BLaER1 (cell line): Measurements from ENCODE around the gene VWA1.
"Not testable (repeated sequence)": the region's sequence is repeated elsewhere in the genome, so short reads cannot be mapped to it uniquely, and the experiment has no call there.

Source experiments
- H3K27ac ChIP-seq: shearing (Covaris generic); formaldehyde crosslinking; 2 replicates; pipeline ENCODE4 v1.8.1; 2022
- H3K27me3 ChIP-seq: shearing (Covaris generic); formaldehyde crosslinking; 2 replicates; pipeline ENCODE4 v1.8.1; 2022
- H3K36me3 ChIP-seq: shearing (Covaris generic); formaldehyde crosslinking; 2 replicates; pipeline ENCODE4 v1.8.1; 2022
- H3K4me1 ChIP-seq: shearing (Covaris generic); formaldehyde crosslinking; 2 replicates; pipeline ENCODE4 v1.8.1; 2022
- H3K4me2 ChIP-seq: shearing (Covaris generic); formaldehyde crosslinking; 2 replicates; pipeline ENCODE4 v1.8.1; 2022
- H3K4me3 ChIP-seq: shearing (Covaris generic); formaldehyde crosslinking; 2 replicates; pipeline ENCODE4 v1.8.1; 2022
- H3K9ac ChIP-seq: shearing (Covaris generic); formaldehyde crosslinking; 2 replicates; pipeline ENCODE4 v1.8.1; 2022
- H3K9me3 ChIP-seq: shearing (Covaris generic); formaldehyde crosslinking; 2 replicates; pipeline ENCODE4 v1.8.1; 2022
- H4K20me1 ChIP-seq: shearing (Covaris generic); formaldehyde crosslinking; 2 replicates; pipeline ENCODE4 v1.8.1; 2022
- Cebpa-rat ChIP-seq: shearing (Covaris generic); IDR thresholded peaks from 2 replicates; pipeline ENCODE4 v1.8.1; 2022

The VWA1 gene

DNA sequence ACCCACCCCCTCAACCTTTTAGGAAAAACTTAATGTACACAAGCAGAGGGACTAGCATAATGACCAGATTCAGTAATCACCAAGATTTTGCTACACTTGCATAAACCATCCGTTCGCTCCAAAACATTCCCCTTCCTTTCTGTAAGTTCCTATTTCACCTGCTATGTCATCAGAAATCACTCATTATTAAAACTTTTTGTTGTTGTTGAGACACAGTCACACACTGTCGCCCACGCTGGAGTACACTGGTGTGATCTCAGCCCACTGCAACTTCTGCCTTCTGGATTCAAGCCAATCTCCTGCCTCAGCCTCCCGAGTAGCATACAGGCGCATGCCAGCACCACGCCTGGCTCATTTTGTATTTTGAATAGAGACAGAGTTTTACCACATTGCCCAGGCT is 31.8 kb upstream of the VWA1 start:
- Histone ChIP-seq H3K27ac (no peak overlapping the region), H4K20me1 (peaks cover 82% of the 10 kb centered on the region), H3K9me3 (no peaks in the 10 kb centered on the region), H3K27me3 (no peaks in the 10 kb centered on the region), H3K36me3 (peaks cover 63% of the 10 kb centered on the region), H3K4me3 (no peak overlapping the region), H3K9ac (no peak overlapping the region), H3K4me2 (no peak overlapping the region), H3K4me1 (peaks cover 47% of the 10 kb centered on the region)
- TF ChIP-seq Cebpa-rat = no peak

DNA sequence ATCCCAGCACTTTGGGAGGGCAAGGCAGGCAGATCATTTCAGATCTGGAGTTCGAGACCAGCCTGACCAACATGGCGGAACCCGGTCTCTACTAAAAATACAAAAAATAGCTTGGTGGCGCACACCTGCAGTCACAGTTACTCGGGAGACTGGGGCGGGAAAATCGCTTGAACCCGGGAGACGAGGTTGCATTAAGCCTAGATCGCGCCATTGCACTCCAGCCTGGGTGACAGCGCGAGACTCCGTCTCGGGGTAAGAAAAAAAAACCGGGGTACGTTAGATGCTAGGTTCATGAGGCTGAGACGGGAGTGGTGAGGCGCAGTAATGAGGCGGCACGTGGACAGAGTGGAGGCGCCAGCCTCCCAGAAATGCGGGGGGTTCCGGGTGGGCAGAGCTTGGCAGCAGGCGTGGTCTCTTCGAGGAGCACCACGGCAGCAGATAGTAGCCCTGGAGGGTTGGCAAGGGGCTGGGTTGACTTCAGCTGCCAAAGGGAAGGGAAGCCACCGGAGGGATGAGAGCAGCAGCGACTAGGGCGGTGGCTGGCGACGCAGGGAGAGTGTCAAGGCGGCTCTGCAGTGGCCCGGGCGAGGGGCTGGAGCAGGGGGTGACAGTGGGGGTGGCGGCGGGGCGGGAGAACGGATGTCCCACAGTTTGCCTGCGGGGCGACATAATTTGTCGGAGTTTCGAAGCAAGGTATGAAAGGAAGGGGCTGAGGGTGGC is 29.2 kb upstream of the VWA1 start:
- peak overlapping the region; percentile 92 for H3K4me2 ChIP-seq
- peaks cover 41% of the 10 kb centered on the region for H3K4me1 ChIP-seq
- H3K27me3 ChIP-seq = no peaks in the 10 kb centered on the region
- H3K9me3 ChIP-seq = peaks cover 10% of the 10 kb centered on the region
- peak overlapping the region; percentile 88 for H3K9ac ChIP-seq
- H4K20me1 ChIP-seq = peaks cover 76% of the 10 kb centered on the region
- peaks cover 74% of the 10 kb centered on the region for H3K36me3 ChIP-seq
- H3K4me3 ChIP-seq = peak overlapping the region; percentile 81
- H3K27ac ChIP-seq = peak overlapping the region; percentile 92
- TF ChIP-seq Cebpa-rat = no peak

DNA sequence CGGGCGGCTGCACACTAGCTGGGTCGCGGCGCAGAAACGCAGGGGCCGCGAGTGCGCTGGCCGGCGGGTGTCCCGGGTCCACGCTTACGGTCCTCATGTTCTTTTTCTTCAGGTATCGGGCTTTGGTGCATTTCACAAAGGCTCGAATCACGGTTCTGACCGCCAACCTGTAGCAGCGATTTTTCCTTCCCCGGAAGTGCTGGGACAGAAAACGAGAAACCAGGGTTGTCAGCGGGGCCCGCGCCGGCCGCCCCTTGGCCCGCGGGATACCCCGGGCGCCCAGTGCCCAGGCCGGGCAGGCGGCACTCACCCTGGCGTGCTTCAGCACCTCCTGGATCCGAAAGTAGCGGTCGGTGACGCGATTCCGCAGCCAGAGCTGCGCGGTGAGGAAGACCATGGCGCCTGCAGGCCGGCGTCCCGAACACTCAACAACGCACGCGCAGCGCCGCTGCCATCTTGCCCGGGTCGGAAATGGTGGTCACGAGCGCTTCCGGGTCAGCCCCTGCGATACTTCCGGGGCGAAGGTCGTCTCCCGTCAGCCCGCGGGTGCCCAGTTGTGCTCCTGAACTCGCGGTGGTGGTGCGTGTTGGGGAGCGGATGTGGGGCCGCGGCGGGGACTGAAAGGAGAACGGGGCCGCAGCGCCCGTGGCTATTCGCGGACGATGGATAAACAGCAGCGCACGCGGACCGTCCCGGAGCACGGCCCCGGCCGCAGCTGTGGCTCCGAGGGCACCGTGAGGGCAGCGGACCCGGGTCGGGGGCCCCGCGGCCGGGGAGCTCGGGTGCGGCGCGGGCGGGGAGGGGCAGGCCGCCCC is 28.5 kb upstream of the VWA1 start, which contains the start of gene MRPL20:
Gene MRPL20, minus strand, starts transcription at position 473 of the 815 bp plus-strand sequence. Its CDS starts 76 bp downstream, at position 397.
- H3K27ac ChIP-seq = peak within 1 kb of the TSS; percentile 92
- peaks cover 74% of the 10 kb centered on the region for H3K36me3 ChIP-seq
- no peak for TF ChIP-seq Cebpa-rat

DNA sequence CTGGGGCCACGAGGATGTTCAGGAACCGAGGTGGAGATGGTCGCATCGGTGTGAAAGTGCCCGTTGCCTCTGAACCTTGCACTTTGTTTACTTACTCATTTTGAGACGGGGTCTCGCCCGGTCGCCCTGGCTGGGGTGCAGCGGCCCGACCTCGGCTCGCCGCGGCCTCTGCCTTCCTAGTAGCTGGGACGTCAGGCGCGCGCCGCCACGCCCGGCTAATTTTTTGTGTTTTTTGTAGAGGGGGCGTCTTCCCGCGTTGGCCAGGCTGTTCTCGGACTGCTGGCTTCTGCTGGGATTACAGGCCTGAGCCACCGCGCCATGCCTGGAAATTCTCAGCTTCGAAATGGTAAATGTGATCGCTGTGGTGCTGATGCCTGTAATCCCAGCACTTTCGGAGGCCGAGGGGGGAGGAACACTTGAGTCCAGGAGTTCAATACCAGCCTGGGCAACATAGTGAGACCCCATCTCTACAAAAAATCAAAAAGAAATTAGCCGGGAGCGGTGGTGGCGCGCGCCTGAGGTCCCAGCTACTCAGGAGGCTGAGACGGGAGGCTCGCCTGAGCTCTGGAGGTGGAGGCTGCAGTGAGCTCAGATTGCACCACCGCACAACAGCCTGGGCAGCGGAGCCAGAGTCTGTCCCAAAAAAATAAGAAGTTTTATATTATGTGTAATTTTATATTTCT is 27.7 kb upstream of the VWA1 start:
- Histone ChIP-seq H3K9ac (peak overlapping the region; percentile 88), H3K4me2 (peak overlapping the region; percentile 92), H3K36me3 (peaks cover 71% of the 10 kb centered on the region), H3K27ac (peak overlapping the region; percentile 92), H3K27me3 (no peaks in the 10 kb centered on the region), H3K4me1 (peaks cover 34% of the 10 kb centered on the region), H3K9me3 (peaks cover 25% of the 10 kb centered on the region), H4K20me1 (peaks cover 61% of the 10 kb centered on the region), H3K4me3 (peak overlapping the region; percentile 81)
- no peak for TF ChIP-seq Cebpa-rat

More for the DNA sequence above, 28.5 kb upstream of the VWA1 start, which contains the start of gene MRPL20:
- Histone ChIP-seq H3K4me2 (peak within 1 kb of the TSS; percentile 92), H3K27me3 (no peaks in the 10 kb centered on the region), H3K9ac (peak within 1 kb of the TSS; percentile 88), H3K4me1 (peaks cover 37% of the 10 kb centered on the region), H3K4me3 (peak within 1 kb of the TSS; percentile 81), H4K20me1 (peaks cover 68% of the 10 kb centered on the region), H3K9me3 (peaks cover 18% of the 10 kb centered on the region)

DNA sequence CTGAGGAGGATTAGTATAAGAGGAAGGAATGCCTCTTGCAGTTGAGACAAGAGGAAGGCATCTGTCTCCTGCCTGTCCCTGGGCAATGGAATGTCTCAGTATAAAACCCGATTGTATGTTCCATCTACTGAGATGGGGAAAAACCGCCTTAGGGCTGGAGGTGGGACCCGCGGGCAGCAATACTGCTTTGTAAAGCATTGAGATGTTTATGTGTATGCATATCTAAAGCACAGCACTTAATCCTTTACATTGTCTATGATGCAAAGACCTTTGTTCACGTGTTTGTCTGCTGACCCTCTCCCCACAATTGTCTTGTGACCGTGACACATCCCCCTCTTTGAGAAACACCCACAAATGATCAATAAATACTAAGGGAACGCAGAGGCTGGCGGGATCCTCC is 25.3 kb upstream of the VWA1 start:
- not testable (repeated sequence) for H3K4me3 ChIP-seq, H3K27ac ChIP-seq, H3K9ac ChIP-seq, H3K27me3 ChIP-seq, H3K4me2 ChIP-seq
- H3K9me3 ChIP-seq = peaks cover 25% of the 10 kb centered on the region
- peaks cover 37% of the 10 kb centered on the region for H4K20me1 ChIP-seq
- H3K36me3 ChIP-seq = peaks cover 46% of the 10 kb centered on the region
- peaks cover 29% of the 10 kb centered on the region for H3K4me1 ChIP-seq

DNA sequence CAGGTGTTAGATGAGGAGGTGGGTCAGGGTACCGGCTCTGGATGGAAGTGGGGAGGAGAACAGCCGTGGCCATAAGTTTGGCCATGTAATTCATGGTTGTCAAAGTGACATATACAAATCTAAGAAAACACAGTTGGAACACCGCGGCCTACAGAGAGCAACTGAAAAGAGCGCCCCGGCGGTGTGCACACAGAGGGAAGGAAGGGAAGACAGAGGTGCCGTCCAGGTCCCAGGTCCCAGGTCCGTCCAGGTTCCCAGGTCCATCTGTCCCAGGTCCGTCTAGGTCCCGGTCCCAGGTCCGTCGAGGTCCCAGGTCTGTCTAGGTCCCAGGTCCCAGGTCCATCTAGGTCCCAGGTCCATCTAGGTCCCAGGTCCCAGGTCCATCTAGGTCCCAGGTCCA is 23.9 kb upstream of the VWA1 start:
- peaks cover 25% of the 10 kb centered on the region for H4K20me1 ChIP-seq
- H3K9me3 ChIP-seq = peaks cover 25% of the 10 kb centered on the region
- H3K27me3 ChIP-seq = no peaks in the 10 kb centered on the region
- no peak for TF ChIP-seq Cebpa-rat
- peaks cover 35% of the 10 kb centered on the region for H3K36me3 ChIP-seq
- no peak overlapping the region for H3K27ac ChIP-seq
- peaks cover 17% of the 10 kb centered on the region for H3K4me1 ChIP-seq
- no peak overlapping the region for H3K9ac ChIP-seq
- H3K4me2 ChIP-seq = no peak overlapping the region
- H3K4me3 ChIP-seq = no peak overlapping the region

DNA sequence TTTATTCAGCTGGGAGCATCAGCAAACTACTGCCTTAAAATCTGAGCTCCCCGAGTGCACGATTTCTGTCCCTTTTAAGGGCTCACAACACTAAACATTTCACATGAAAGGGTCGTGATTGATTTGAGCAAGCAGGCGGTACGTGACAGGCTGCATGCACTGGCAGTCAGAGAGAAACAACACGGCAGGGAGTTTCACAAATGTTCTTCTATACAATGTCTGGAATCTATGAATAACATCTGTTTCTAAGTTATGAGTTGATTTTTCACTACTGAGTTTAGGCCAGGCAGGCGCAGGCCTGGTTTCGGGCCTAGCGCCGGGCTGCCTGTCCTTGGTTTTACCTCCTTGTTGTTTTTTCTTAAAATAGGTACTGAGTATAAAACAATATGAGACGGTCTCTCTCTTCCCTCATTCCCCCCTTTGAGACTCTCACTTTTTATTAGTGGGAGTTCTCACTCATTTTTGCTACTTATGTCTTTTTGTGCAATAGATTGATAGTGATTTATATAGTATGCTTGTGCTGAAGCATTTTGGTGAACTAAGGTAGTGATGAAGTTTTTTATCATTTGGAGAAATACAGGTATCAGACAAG is 23.1 kb upstream of the VWA1 start:
- Histone ChIP-seq H3K9me3 (peaks cover 25% of the 10 kb centered on the region), H3K4me1 (peaks cover 18% of the 10 kb centered on the region), H4K20me1 (peaks cover 24% of the 10 kb centered on the region), H3K36me3 (peaks cover 35% of the 10 kb centered on the region)
- not testable (repeated sequence) for H3K4me2 ChIP-seq, H3K9ac ChIP-seq, H3K4me3 ChIP-seq, H3K27me3 ChIP-seq, H3K27ac ChIP-seq

DNA sequence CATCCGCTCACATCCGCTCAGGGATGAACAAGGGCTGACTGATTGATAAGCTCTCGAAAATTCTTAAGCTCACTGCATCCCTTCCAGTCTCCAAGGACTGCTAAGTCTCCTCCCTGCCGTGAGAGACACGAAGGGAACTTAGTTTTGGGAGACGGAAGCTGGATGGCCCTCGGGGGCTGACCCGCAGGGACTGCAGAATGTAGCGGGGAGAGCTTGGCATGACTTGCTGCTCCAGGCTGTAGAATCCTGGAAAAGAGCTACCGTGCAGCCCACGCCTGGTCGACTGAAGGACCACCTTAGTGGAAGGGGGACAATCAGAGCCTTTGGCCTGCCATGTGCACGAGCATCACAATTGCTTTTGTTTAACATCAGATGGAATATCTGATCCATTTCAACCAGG is 19.7 kb upstream of the VWA1 start:
- Histone ChIP-seq H4K20me1 (no peaks in the 10 kb centered on the region), H3K4me3 (no peak overlapping the region), H3K27ac (no peak overlapping the region), H3K36me3 (peaks cover 17% of the 10 kb centered on the region), H3K9ac (no peak overlapping the region), H3K4me1 (peaks cover 29% of the 10 kb centered on the region), H3K9me3 (peaks cover 20% of the 10 kb centered on the region), H3K27me3 (no peaks in the 10 kb centered on the region), H3K4me2 (no peak overlapping the region)
- no peak for TF ChIP-seq Cebpa-rat

DNA sequence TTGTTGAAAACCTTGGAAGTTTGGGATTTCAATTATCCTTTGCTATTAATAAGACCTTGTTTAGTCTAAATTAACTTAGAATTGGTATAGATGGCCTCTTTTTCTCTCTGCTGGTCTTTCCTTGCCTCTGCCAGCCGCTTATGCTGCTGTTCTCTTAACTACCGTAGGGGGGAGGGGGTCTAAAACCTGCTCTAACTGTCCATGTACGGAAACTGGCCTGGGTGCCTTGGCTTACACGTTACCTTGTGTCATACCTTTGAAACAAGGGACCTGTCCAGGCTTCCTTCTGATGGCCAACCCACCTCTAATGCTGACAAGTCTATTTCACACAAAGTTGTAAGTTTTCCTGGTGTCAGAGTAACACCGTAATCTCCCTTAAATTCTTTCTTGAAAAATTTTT is 18.1 kb upstream of the VWA1 start:
- not testable (repeated sequence) for H3K4me2 ChIP-seq, H3K27me3 ChIP-seq, H3K27ac ChIP-seq, H3K9ac ChIP-seq, H3K4me3 ChIP-seq, H3K36me3 ChIP-seq, H4K20me1 ChIP-seq, H3K9me3 ChIP-seq
- peaks cover 46% of the 10 kb centered on the region for H3K4me1 ChIP-seq

DNA sequence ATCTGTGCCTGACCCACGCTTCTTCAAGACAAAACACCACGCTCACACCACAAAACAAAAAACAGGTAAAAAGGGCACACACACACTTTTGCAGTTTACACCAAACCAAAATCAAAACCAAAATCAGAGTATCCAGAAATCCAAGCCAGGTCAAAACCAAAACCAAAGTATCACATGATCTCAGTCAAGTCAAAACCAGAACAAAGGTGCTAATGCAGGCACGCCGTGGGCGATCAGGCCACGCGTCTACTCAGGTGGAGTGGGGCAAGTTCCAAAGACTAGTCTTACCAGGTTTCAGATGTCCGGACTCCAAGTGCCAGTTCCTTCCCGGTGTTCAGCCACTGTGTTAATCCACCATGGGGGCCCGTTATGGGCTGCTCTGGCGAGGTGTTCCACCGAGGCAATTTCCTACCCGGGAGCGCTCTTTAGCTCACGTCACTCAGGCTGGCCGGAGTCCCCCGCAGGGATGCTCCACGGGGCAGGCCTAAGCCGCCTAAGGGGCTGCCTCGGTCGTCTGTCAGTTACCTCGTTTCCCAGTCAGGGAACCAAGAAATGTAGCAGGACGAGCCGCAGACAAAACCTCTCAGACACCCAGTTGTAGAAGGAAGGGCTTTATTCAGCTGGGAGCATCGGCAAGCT is 17.5 kb upstream of the VWA1 start:
- H3K4me3 ChIP-seq, H3K9me3 ChIP-seq, H3K36me3 ChIP-seq, H4K20me1 ChIP-seq, H3K27me3 ChIP-seq: not testable (repeated sequence)
- peak overlapping the region; percentile 54 for H3K4me2 ChIP-seq
- H3K27ac ChIP-seq = peak overlapping the region; percentile 78
- peak overlapping the region; percentile 65 for H3K9ac ChIP-seq
- peaks cover 51% of the 10 kb centered on the region for H3K4me1 ChIP-seq
